Activated T-cell treated with anti-CD3 and anti-CD28 coated beads for 1 hour (primary cell): ENCODE measurements around the gene PKD1L1.
"Not testable (repeated sequence)": the region's sequence is repeated elsewhere in the genome, so short reads cannot be mapped to it uniquely, and the experiment has no call there.

Experiments
- DNase-seq: peaks from one replicate; pipeline ENCODE4 v3.0.0-alpha.2; 2020; ENCODE audit warnings: low read depth

The PKD1L1 gene

GRCh38 chr7:47938574-47939165 is 9.6 kb downstream of the PKD1L1 start:
- DNase-seq, result no peak

GRCh38 chr7:47937711-47938573 is 10.3 kb downstream of the PKD1L1 start:
- DNase-seq, result no peak

- DNase-seq, result no peak
These were observed 11.1 kb downstream of the PKD1L1 start for GRCh38 chr7:47937065-47937687.

- no peak for DNase-seq
These were observed 11.9 kb downstream of the PKD1L1 start for GRCh38 chr7:47936323-47936722.

GRCh38 chr7:47935336-47935735 is 12.9 kb downstream of the PKD1L1 start:
- no peak for DNase-seq

GRCh38 chr7:47934831-47935230 is 13.4 kb downstream of the PKD1L1 start:
- no peak for DNase-seq

GRCh38 chr7:47933215-47933614 is 15.1 kb downstream of the PKD1L1 start:
- no peak for DNase-seq

- no peak for DNase-seq
These were observed 15.7 kb downstream of the PKD1L1 start for GRCh38 chr7:47932466-47933037.

GRCh38 chr7:47932016-47932415 is 16.2 kb downstream of the PKD1L1 start:
- DNase-seq, result no peak

GRCh38 chr7:47931005-47932004 is 17.0 kb downstream of the PKD1L1 start:
- no peak for DNase-seq

GRCh38 chr7:47924266-47924665 is 24.0 kb downstream of the PKD1L1 start:
- DNase-seq, result no peak

GRCh38 chr7:47923081-47923875 is 25.0 kb downstream of the PKD1L1 start:
- not testable (repeated sequence) for DNase-seq

- DNase-seq, result not testable (repeated sequence)
These were observed 31.8 kb downstream of the PKD1L1 start for GRCh38 chr7:47916514-47916913.

GRCh38 chr7:47915616-47915976 is 32.7 kb downstream of the PKD1L1 start:
- no peak for DNase-seq

GRCh38 chr7:47914717-47915615 is 33.3 kb downstream of the PKD1L1 start:
- no peak for DNase-seq

- DNase-seq, result no peak
These were observed 35.9 kb downstream of the PKD1L1 start for GRCh38 chr7:47912332-47912731.

- DNase-seq, result no peak
These were observed 39.5 kb downstream of the PKD1L1 start for GRCh38 chr7:47908720-47909119.

- DNase-seq, result no peak
These were observed 40.2 kb downstream of the PKD1L1 start for GRCh38 chr7:47907981-47908616.

GRCh38 chr7:47906883-47907282 is 41.4 kb downstream of the PKD1L1 start:
- DNase-seq, result no peak
